ENCODE data around the gene MREG.

- TF ChIP-seq ZNF341 (tag by site-specific recombination; IDR thresholded peaks at IDR 0.05; ENCODE audit: low read depth) (no peak), GLIS2 (tag by site-specific recombination; IDR thresholded peaks at IDR 0.05) (no peak), CTCF (tag by site-specific recombination; IDR thresholded peaks at IDR 0.05) (no peak), ZNF513 (tag by site-specific recombination; IDR thresholded peaks at IDR 0.05) (no peak), MYNN (tag by site-specific recombination; IDR thresholded peaks at IDR 0.05; ENCODE audit: borderline replicate concordance) (no peak), ZBTB26 (tag by site-specific recombination; optimal IDR thresholded peaks at IDR 0.05) (no peak), YY1 (tag by site-specific recombination; IDR thresholded peaks at IDR 0.05) (no peak), ZBTB20 (tag by site-specific recombination; IDR thresholded peaks at IDR 0.05) (no peak), ZNF449 (tag by site-specific recombination; IDR thresholded peaks at IDR 0.05) (0 out of 2 replicates have a peak, but pooled peaks have one; percentile 21), ZNF692 (tag by site-specific recombination; IDR thresholded peaks at IDR 0.05) (no peak), REST (tag by site-specific recombination; IDR thresholded peaks at IDR 0.05) (no peak), ZNF239 (tag by site-specific recombination; IDR thresholded peaks at IDR 0.05) (no peak)
Measured at GRCh38 chr2:215973954-215974699, 39.2 kb downstream of the MREG start.

Measured in HEK293 (cell line).